Measurements from ENCODE around the gene BEST2.

- no peak for TF ChIP-seq CTCF (IDR thresholded peaks at IDR 0.05)
- TF ChIP-seq POLR2AphosphoS5 (IDR thresholded peaks at IDR 0.05; ENCODE audit: low read depth, low read length) = no peak
- TF ChIP-seq REST (IDR thresholded peaks at IDR 0.05; ENCODE audit: insufficient read depth in 1 of 2, low read depth in 2 of 2, low read length in 1 of 2) = no peak
- TF ChIP-seq TCF7L2 (IDR thresholded peaks at IDR 0.05; ENCODE audit: low read depth, low read length) = no peak
- no peak for TF ChIP-seq SIN3A (IDR thresholded peaks at IDR 0.05; ENCODE audit: borderline replicate concordance, insufficient read depth, low read depth, low read length)
Measured at GRCh38 chr19:12783849-12784393, 32.3 kb downstream of the BEST2 start.

Data from Panc1 (cell line).